Endothelial cell of umbilical vein (primary cell): ENCODE results near the gene PRDM12. TPM values are rescaled to one million over a fixed set of nuclear protein-coding genes. Genes with fewer than 3 reads are reported as not detected.

Experiments
- BruUV-seq: library from RNA; stranded (reverse); fragments of 400-500 nt; replicated peaks from 2 replicates; lab custom pipeline; 2021; lab: Mats Ljungman, UMichigan
- CTCF ChIA-PET: fragments of 300-600, 350-600 bp; sonication (Branson Sonifier 250); formaldehyde crosslinking; loops from one replicate; lab custom pipeline; 2021; ENCODE audit warnings: antibody characterized with exemption, inconsistent platforms; lab: Charles Lee
- POLR2A ChIA-PET: fragments of 300-600, 350-600 bp; sonication (Branson Sonifier 250); formaldehyde crosslinking; loops from one replicate; lab custom pipeline; 2021; ENCODE audit warnings: antibody characterized with exemption, inconsistent platforms; lab: Charles Lee
- DNase-seq: peaks from one replicate; pipeline ENCODE4 v3.0.0-alpha.2; 2011; ENCODE audit warnings: low read depth, low spot score
- FAIRE-seq: peaks from 2 replicates; lab custom pipeline; 2011; peaks lifted over from hg19 to GRCh38; lab: Jason Lieb, UNC
- H2AFZ ChIP-seq: 2 replicates; pipeline ENCODE4 v1.6.0; 2012; ENCODE audit warnings: low read depth, low read length, control low read depth, inconsistent platforms
- H3K27ac ChIP-seq: 2 replicates; pipeline ENCODE4 v1.5.1; 2011; ENCODE audit warnings: low read depth, mild to moderate bottlenecking, control low read depth, low read length, moderate library complexity; ENCODE audit not compliant: insufficient read depth
- H3K27me3 ChIP-seq, 2 experiments: 2 replicates each; pipeline versions ENCODE4 v1.6.0 to v1.6.1; 2011; ENCODE audit warnings: low read length in 2 of 2, mixed read lengths in 1 of 2; ENCODE audit not compliant: control insufficient read depth in 2 of 2, insufficient read depth in 2 of 2
- H3K36me3 ChIP-seq, 2 experiments: 2 replicates in 1 of 2; 3 replicates in 1 of 2; pipeline ENCODE4 v1.5.1; 2011; ENCODE audit warnings: low read length in 2 of 2, mild to moderate bottlenecking in 1 of 2, moderate library complexity in 1 of 2; ENCODE audit not compliant: control insufficient read depth in 2 of 2, insufficient read depth in 2 of 2; ENCODE audit errors: extremely low read depth in 1 of 2
- H3K4me1 ChIP-seq: 3 replicates; pipeline ENCODE4 v1.5.1; 2011; ENCODE audit warnings: mild to moderate bottlenecking, low read length; ENCODE audit not compliant: control insufficient read depth, insufficient read depth; ENCODE audit errors: extremely low read depth
- H3K4me2 ChIP-seq: 2 replicates; pipeline ENCODE4 v1.6.1; 2011; ENCODE audit warnings: low read length, control low read depth, mixed read lengths; ENCODE audit not compliant: insufficient read depth
- H3K4me3 ChIP-seq, 3 experiments: fragments of 200-600 bp in 1 of 3; sonication (generic), shearing (Covaris generic) in 1 of 3; replicated peaks in 1 of 3; 2 replicates each; pipeline ENCODE4 v1.5.1; 2011 to 2016; ENCODE audit warnings: control low read depth in 3 of 3, low read length in 3 of 3, mild to moderate bottlenecking in 2 of 3, inconsistent platforms in 1 of 3, low read depth in 1 of 3, moderate library complexity in 1 of 3; ENCODE audit not compliant: insufficient read depth in 1 of 3
- H3K79me2 ChIP-seq: 2 replicates; pipeline ENCODE4 v1.6.0; 2012; ENCODE audit warnings: low read length, inconsistent platforms; ENCODE audit not compliant: control insufficient read depth, insufficient read depth
- H3K9ac ChIP-seq: replicated peaks from 2 replicates; pipeline ENCODE3; 2011; ENCODE audit warnings: low read length, control low read depth; ENCODE audit not compliant: insufficient read depth; ENCODE audit errors: extremely low read depth
- H3K9me1 ChIP-seq: replicated peaks from 3 replicates; pipeline ENCODE4 v1.6.0; 2011; ENCODE audit warnings: mild to moderate bottlenecking, low read length; ENCODE audit not compliant: control insufficient read depth, insufficient read depth; ENCODE audit errors: extremely low read depth
- H3K9me3 ChIP-seq: replicated peaks from 2 replicates; pipeline ENCODE4 v1.5.1; 2012; ENCODE audit warnings: low read length, inconsistent platforms; ENCODE audit not compliant: control insufficient read depth, insufficient read depth
- H4K20me1 ChIP-seq: replicated peaks from 2 replicates; pipeline ENCODE3; 2011; ENCODE audit warnings: mild to moderate bottlenecking, low read length; ENCODE audit not compliant: control insufficient read depth, insufficient read depth; ENCODE audit errors: extremely low read depth
- EZH2 ChIP-seq: IDR thresholded peaks from 2 replicates; pipeline ENCODE4 v1.6.1; 2012; ENCODE audit warnings: borderline replicate concordance, low read depth, mild to moderate bottlenecking, moderate library complexity, low read length, inconsistent platforms; ENCODE audit not compliant: severe bottlenecking
- FOS ChIP-seq: IDR thresholded peaks from 2 replicates; pipeline ENCODE4 v1.6.1; 2011; ENCODE audit warnings: mild to moderate bottlenecking, low read length, moderate library complexity, borderline replicate concordance; ENCODE audit not compliant: insufficient read depth
- GATA2 ChIP-seq: IDR thresholded peaks from 2 replicates; pipeline ENCODE4 v1.7.0; 2011; ENCODE audit warnings: low read depth, mild to moderate bottlenecking, moderate library complexity, mixed read lengths, low read length; ENCODE audit not compliant: insufficient read length, insufficient read depth
- JUN ChIP-seq: IDR thresholded peaks from 2 replicates; pipeline ENCODE4 v1.6.1; 2011; ENCODE audit warnings: borderline replicate concordance, low read depth; ENCODE audit not compliant: insufficient read length, insufficient read depth
- MYC ChIP-seq: IDR thresholded peaks from one replicate; pipeline ENCODE4 v1.6.1; 2011; ENCODE audit warnings: mild to moderate bottlenecking, low read depth, low read length
- POLR2A ChIP-seq: IDR thresholded peaks from 2 replicates; pipeline ENCODE4 v1.6.1; 2012; ENCODE audit warnings: low read depth, mild to moderate bottlenecking, control low read depth, low read length
- POLR2AphosphoS5 ChIP-seq: IDR thresholded peaks from 2 replicates; pipeline ENCODE4 v1.6.1; 2012; ENCODE audit warnings: low read depth, mild to moderate bottlenecking, control low read depth, low read length, moderate library complexity; ENCODE audit not compliant: insufficient read depth
- dilution Hi-C: fragments of 300-500 bp; cut with MboI; formaldehyde crosslinking; loops from one replicate; pipeline ENCODE4 v1.15.0; 2019; ENCODE audit warnings: low sequenced_read_pairs; ENCODE audit not compliant: extremely low pct_ligation_motif_present
- intact Hi-C: fragments of 100-400 bp; cut with micrococcal nuclease; formaldehyde crosslinking; loops from one replicate; pipeline ENCODE4 v1.10.0; 2022
- polyA plus RNA-seq, 4 experiments: library from polyadenylated mRNA; depleted of rRNA in 3 of 4; stranded (reverse) in 3 of 4; unstranded in 1 of 4; fragments of >200 nt; gene quantifications; 2 replicates each; pipeline versions ENCODE4 v1.2.1 to v1.2.3, GENCODE V29; 2011 to 2012; ENCODE audit warnings: missing spikeins in 1 of 4
- total RNA-seq: library from RNA; stranded (reverse); gene quantifications from 2 replicates; pipeline ENCODE4 v1.2.3, GENCODE V29; 2021
- TF ChIP-seq, protein P1 (sequence below), 2 donors: IDR thresholded peaks; 1 replicate in 1 of 2; 2 replicates in 1 of 2; pipeline ENCODE4 v1.5.1; 2011; ENCODE audit warnings: low read length in 2 of 2, mild to moderate bottlenecking in 2 of 2, moderate library complexity in 2 of 2, control low read depth in 1 of 2, inconsistent platforms in 1 of 2, low read depth in 1 of 2; ENCODE audit not compliant: insufficient read depth in 1 of 2; ENCODE audit errors: extremely low read depth in 1 of 2
- TF ChIP-seq, protein P2 (sequence below): IDR thresholded peaks from 2 replicates; pipeline ENCODE4 v1.6.1; 2011; ENCODE audit not compliant: insufficient read depth, insufficient read length

The PRDM12 gene
- total and polyA plus RNA-seq, 2 donors (not counting 3 experiments of a cell fraction or from before 2014, with no cell fraction given), result not detected

DNA sequence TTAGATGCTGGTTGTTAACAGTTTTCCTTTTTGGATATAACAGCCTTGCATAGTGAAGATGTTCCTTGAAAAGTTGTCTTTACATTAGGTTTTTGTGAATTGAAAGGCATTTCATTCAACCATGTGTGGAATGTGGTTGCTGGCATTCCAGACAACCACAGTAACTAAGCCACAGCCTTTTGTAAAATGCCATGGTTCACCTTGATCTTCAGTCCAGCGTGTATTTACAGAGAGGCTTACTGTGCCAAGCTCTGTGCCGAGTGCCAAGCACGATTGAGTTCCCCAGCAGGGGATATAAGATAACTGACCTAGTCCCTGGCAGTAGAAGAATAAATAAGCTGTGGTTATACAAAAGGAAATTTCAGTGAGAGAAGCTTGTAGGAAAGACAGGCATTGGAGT is 34.1 kb downstream of the PRDM12 start:
- H3K9me1 ChIP-seq, result no peaks in the 10 kb centered on the region
- H3K36me3 ChIP-seq, result peaks cover 21 to 40% of the 10 kb centered on the region in 2 experiments
- H3K79me2 ChIP-seq, result peaks cover 52% of the 10 kb centered on the region
- H3K27me3 ChIP-seq, result no peaks in the 10 kb centered on the region
- intact Hi-C loops, result loop anchor here (5.0 kb wide), 1 partner anchor 349 kb away; no protein-coding TSS in a partner anchor
- ChIA-PET POLR2A (no interaction called here), CTCF (interaction anchor here (0.8 to 13.9 kb wide), 5 partner anchors 9 to 348 kb away, joined by 3 to 327 read pairs (median 76); no protein-coding TSS in a partner anchor)
- dilution Hi-C loops, result loop anchor here (25.0 kb wide), 1 partner anchor 164 kb away; no protein-coding TSS in a partner anchor
- no peak for FAIRE-seq
- BruUV-seq, result no TSS peak
- TF ChIP-seq POLR2A (no peak), FOS (no peak), MYC (no peak), JUN (no peak), EZH2 (no peak), GATA2 (no peak), POLR2AphosphoS5 (no peak)
- TF ChIP-seq, protein P1, sequence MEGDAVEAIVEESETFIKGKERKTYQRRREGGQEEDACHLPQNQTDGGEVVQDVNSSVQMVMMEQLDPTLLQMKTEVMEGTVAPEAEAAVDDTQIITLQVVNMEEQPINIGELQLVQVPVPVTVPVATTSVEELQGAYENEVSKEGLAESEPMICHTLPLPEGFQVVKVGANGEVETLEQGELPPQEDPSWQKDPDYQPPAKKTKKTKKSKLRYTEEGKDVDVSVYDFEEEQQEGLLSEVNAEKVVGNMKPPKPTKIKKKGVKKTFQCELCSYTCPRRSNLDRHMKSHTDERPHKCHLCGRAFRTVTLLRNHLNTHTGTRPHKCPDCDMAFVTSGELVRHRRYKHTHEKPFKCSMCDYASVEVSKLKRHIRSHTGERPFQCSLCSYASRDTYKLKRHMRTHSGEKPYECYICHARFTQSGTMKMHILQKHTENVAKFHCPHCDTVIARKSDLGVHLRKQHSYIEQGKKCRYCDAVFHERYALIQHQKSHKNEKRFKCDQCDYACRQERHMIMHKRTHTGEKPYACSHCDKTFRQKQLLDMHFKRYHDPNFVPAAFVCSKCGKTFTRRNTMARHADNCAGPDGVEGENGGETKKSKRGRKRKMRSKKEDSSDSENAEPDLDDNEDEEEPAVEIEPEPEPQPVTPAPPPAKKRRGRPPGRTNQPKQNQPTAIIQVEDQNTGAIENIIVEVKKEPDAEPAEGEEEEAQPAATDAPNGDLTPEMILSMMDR (IDR thresholded peaks at IDR 0.05; ENCODE audit: extremely low read depth in 1 of 2, insufficient read depth in 1 of 2, low read depth in 1 of 2, low read length in 2 of 2), result no peak
- TF ChIP-seq, protein P2, sequence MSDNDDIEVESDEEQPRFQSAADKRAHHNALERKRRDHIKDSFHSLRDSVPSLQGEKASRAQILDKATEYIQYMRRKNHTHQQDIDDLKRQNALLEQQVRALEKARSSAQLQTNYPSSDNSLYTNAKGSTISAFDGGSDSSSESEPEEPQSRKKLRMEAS, result no peak
- H2AFZ ChIP-seq, result no peak overlapping the region
- peaks cover 6% of the 10 kb centered on the region for H3K4me1 ChIP-seq
- H3K9ac ChIP-seq, result no peak overlapping the region
- no peak overlapping the region for H3K4me2 ChIP-seq
- DNase-seq, result no peak
- no peaks in the 10 kb centered on the region for H4K20me1 ChIP-seq
- no peak overlapping the region for H3K27ac ChIP-seq
- H3K4me3 ChIP-seq, result no peak overlapping the region
- no peaks in the 10 kb centered on the region for H3K9me3 ChIP-seq
